HCT116 (cell line): ENCODE results near the gene CYSLTR2. TPM values are rescaled to one million over a fixed set of nuclear protein-coding genes. Genes with fewer than 3 reads are reported as not detected.

ENCODE experiments used
- ATAC-seq: fragments of 200-7000 bp; cut with Tn5 transposase; 2 replicates; pipeline ENCODE4 v1.9.1; 2020; ENCODE audit warnings: mild to moderate bottlenecking, moderate library complexity
- BruUV-seq: library from RNA; stranded (reverse); fragments of 400-500 nt; replicated peaks from 2 replicates; lab custom pipeline; 2021; lab: Mats Ljungman, UMichigan
- CTCF ChIA-PET: fragments of 300-600 bp; sonication (Branson Sonifier 250); formaldehyde crosslinking; loops from one replicate; lab custom pipeline; 2021; ENCODE audit warnings: antibody characterized with exemption; lab: Charles Lee
- POLR2A ChIA-PET: fragments of 300-600, 350-600 bp; sonication (Branson Sonifier 250); formaldehyde crosslinking; loops from one replicate; lab custom pipeline; 2021; ENCODE audit warnings: antibody characterized with exemption; lab: Charles Lee
- RAD21 ChIA-PET, 2 experiments: fragments of 300-600 bp; sonication (Branson Sonifier 250); formaldehyde crosslinking; loops; one replicate each; lab custom pipeline; 2023; ENCODE audit warnings: low total read pairs in 2 of 2; ENCODE audit not compliant: uncharacterized antibody in 2 of 2, unreplicated experiment in 2 of 2, low non-redundant PET in 1 of 2; lab: Charles Lee
- DNase-seq: peaks from one replicate; pipeline ENCODE4 v3.0.0-alpha.2; 2010; ENCODE audit warnings: low read depth, low spot score
- H2AFZ ChIP-seq: fragments of 200-600 bp; shearing (Covaris generic), sonication (generic); 2 replicates; pipeline ENCODE4 v1.6.1; 2017; ENCODE audit warnings: low read depth, mixed run types, mixed read lengths, antibody characterized with exemption, low read length; ENCODE audit not compliant: poor library complexity, severe bottlenecking
- H3K27ac ChIP-seq: 2 replicates; pipeline ENCODE4 v1.5.1; 2012; ENCODE audit warnings: low read depth, low read length
- H3K27me3 ChIP-seq: fragments of 200-600 bp; sonication (generic); 2 replicates; pipeline ENCODE4 v1.6.1; 2016; ENCODE audit warnings: mixed run types, low read length, mixed read lengths; ENCODE audit not compliant: insufficient read depth
- H3K36me3 ChIP-seq, 2 experiments: fragments of 200-500 bp in 1 of 2; fragments of 200-600 bp in 1 of 2; sonication (Bioruptor generic) in 1 of 2; sonication (generic) in 1 of 2; 2 replicates each; pipeline versions ENCODE4 v1.5.1 to v1.6.1; 2014 to 2016; ENCODE audit warnings: low read length in 2 of 2, inconsistent platforms in 1 of 2, mixed read lengths in 1 of 2, mixed run types in 1 of 2; ENCODE audit not compliant: insufficient read depth in 2 of 2, control insufficient read depth in 1 of 2
- H3K4me1 ChIP-seq, 2 experiments: fragments of 200-600 bp in 1 of 2; sonication (generic) in 1 of 2; 2 replicates each; pipeline versions ENCODE4 v1.5.1 to v1.6.1; 2012 to 2017; ENCODE audit warnings: low read length in 2 of 2, inconsistent platforms in 1 of 2, mild to moderate bottlenecking in 1 of 2, mixed read lengths in 1 of 2, mixed run types in 1 of 2, moderate library complexity in 1 of 2; ENCODE audit not compliant: insufficient read depth in 2 of 2, control insufficient read depth in 1 of 2
- H3K4me2 ChIP-seq: fragments of 200-600 bp; sonication (generic); 2 replicates; pipeline ENCODE4 v1.6.1; 2017; ENCODE audit warnings: mixed run types, low read length, mixed read lengths
- H3K4me3 ChIP-seq, 2 experiments: fragments of 200-600 bp in 1 of 2; sonication (generic) in 1 of 2; replicated peaks in 1 of 2; 2 replicates each; pipeline ENCODE4 v1.5.1; 2011 to 2016; ENCODE audit warnings: low read length in 2 of 2, control low read depth in 1 of 2, low read depth in 1 of 2, mild to moderate bottlenecking in 1 of 2, mixed read lengths in 1 of 2, mixed run types in 1 of 2
- H3K79me2 ChIP-seq: fragments of 200-600 bp; sonication (generic); 2 replicates; pipeline ENCODE4 v1.6.1; 2017; ENCODE audit warnings: mild to moderate bottlenecking, mixed run types, low read length, moderate library complexity, mixed read lengths; ENCODE audit not compliant: insufficient read depth
- H3K9ac ChIP-seq: fragments of 200-600 bp; sonication (generic); 2 replicates; pipeline ENCODE4 v1.6.1; 2016; ENCODE audit warnings: low read length, mixed read lengths
- H3K9me2 ChIP-seq: fragments of 200-600 bp; sonication (generic), shearing (Covaris generic); 2 replicates; pipeline ENCODE4 v1.6.1; 2017; ENCODE audit warnings: mixed run types, mild to moderate bottlenecking, moderate library complexity; ENCODE audit not compliant: insufficient read depth
- H3K9me3 ChIP-seq, 2 experiments: fragments of 200-500 bp in 1 of 2; fragments of 200-600 bp in 1 of 2; sonication (Bioruptor generic) in 1 of 2; sonication (generic) in 1 of 2; 2 replicates each; pipeline ENCODE4 v1.6.1; 2014 to 2017; ENCODE audit warnings: low read length in 2 of 2, mixed read lengths in 2 of 2, inconsistent platforms in 1 of 2, low read depth in 1 of 2, mild to moderate bottlenecking in 1 of 2, mixed run types in 1 of 2, moderate library complexity in 1 of 2; ENCODE audit not compliant: control insufficient read depth in 1 of 2, insufficient read depth in 1 of 2
- H4K20me1 ChIP-seq: fragments of 200-600 bp; sonication (generic), shearing (Covaris generic); 2 replicates; pipeline ENCODE4 v1.6.1; 2017; ENCODE audit warnings: mixed run types, mild to moderate bottlenecking, moderate library complexity; ENCODE audit not compliant: insufficient read depth
- CEBPB ChIP-seq: IDR thresholded peaks from 2 replicates; pipeline ENCODE4 v1.6.1; 2012; ENCODE audit warnings: low read depth
- CTCF ChIP-seq, 3 experiments: fragments of 200-600 bp in 1 of 3; sonication (generic) in 1 of 3; IDR thresholded peaks in 2 of 3; conservative IDR thresholded peaks in 1 of 3; 2 replicates each; pipeline ENCODE4 v1.5.1; 2012 to 2017; ENCODE audit warnings: low read depth in 2 of 3, low read length in 2 of 3, antibody characterized with exemption in 1 of 3, borderline replicate concordance in 1 of 3, control low read depth in 1 of 3, mild to moderate bottlenecking in 1 of 3, mixed read lengths in 1 of 3, mixed run types in 1 of 3, moderate library complexity in 1 of 3; ENCODE audit not compliant: insufficient read depth in 1 of 3
- EZH2 ChIP-seq: fragments of 200-600 bp; sonication (generic); IDR thresholded peaks from 2 replicates; pipeline ENCODE4 v1.6.1; 2017; ENCODE audit warnings: antibody characterized with exemption, mixed run types
- RAD21 ChIP-seq: IDR thresholded peaks from 2 replicates; pipeline ENCODE4 v1.6.1; 2012; ENCODE audit warnings: low read depth, mild to moderate bottlenecking
- SIN3A ChIP-seq: IDR thresholded peaks from 2 replicates; pipeline ENCODE4 v1.6.1; 2012; ENCODE audit warnings: low read depth
- ZNF274 ChIP-seq: fragments of 200-500 bp; sonication (Bioruptor generic); IDR thresholded peaks from 2 replicates; pipeline ENCODE4 v1.6.1; 2014; ENCODE audit warnings: mild to moderate bottlenecking, low read depth, low read length, inconsistent platforms
- intact Hi-C: fragments of 100-400 bp; cut with micrococcal nuclease; formaldehyde crosslinking; loops from 2 replicates; pipeline ENCODE4 v1.10.0; 2022
- total RNA-seq: library from RNA; stranded (reverse); gene quantifications from one replicate; pipeline ENCODE4 v1.2.1, GENCODE V29; 2021; ENCODE audit not compliant: unreplicated experiment

The CYSLTR2 gene
- total RNA-seq, 1 experiment from 2014 or later, result not detected

- no peak overlapping the region for H3K9ac ChIP-seq
- no peaks in the 10 kb centered on the region for H3K36me3 ChIP-seq
- peak overlapping the region; percentile 58 for H3K4me2 ChIP-seq
- H3K27me3 ChIP-seq, result no peaks in the 10 kb centered on the region
- no TSS peak for BruUV-seq
- H4K20me1 ChIP-seq, result no peaks in the 10 kb centered on the region
- RAD21 ChIA-PET, result no interaction called here
- ATAC-seq (peak; percentile 98), DNase-seq (peak; percentile 28)
- H3K79me2 ChIP-seq, result no peaks in the 10 kb centered on the region
- H3K4me3 ChIP-seq, result peak overlapping the region in 1 of 2 experiments; percentile 28; a peak in 3 of 4 replicates
- no peaks in the 10 kb centered on the region for H3K9me3 ChIP-seq
- intact Hi-C loops, result loop anchor here (10.0 kb wide), 1 partner anchor 397 kb away; no protein-coding TSS in a partner anchor
- peaks cover 0 to 5% of the 10 kb centered on the region in 2 experiments; a peak in 1 of 4 replicates for H3K4me1 ChIP-seq
- H3K27ac ChIP-seq, result no peak overlapping the region
- no peaks in the 10 kb centered on the region for H3K9me2 ChIP-seq
- peak overlapping the region; percentile 91 for H2AFZ ChIP-seq
- POLR2A ChIA-PET, result no interaction called here
- CTCF ChIA-PET, result interaction anchor here (1.2 kb wide), 1 partner anchor 40 kb away, joined by 3 read pairs; no protein-coding TSS in a partner anchor
- TF ChIP-seq SIN3A (no peak), CTCF (IDR thresholded peaks at IDR 0.05 in 2 of 3, conservative IDR thresholded peaks at IDR 0.05 in 1 of 3; ENCODE audit: borderline replicate concordance in 1 of 3, insufficient read depth in 1 of 3, low read depth in 2 of 3, low read length in 2 of 3) (peak; percentile 46 to 96 (median 92); a peak in 5 of 6 replicates), RAD21 (peak; percentile 61)
- TF ChIP-seq, all 23 proteins: peak for 2
Measured at GRCh38 chr13:48731957-48732569, 78.3 kb downstream of the CYSLTR2 start.

- H3K79me2 ChIP-seq, result no peaks in the 10 kb centered on the region
- no peaks in the 10 kb centered on the region for H3K36me3 ChIP-seq
- RAD21 ChIA-PET, result interaction anchor here in 1 of 2 experiments (1.2 kb wide), 1 partner anchor 17 kb away, joined by 3 read pairs; no protein-coding TSS in a partner anchor
- DNase-seq (no peak), ATAC-seq (no peak)
- no peak overlapping the region for H2AFZ ChIP-seq
- H3K4me2 ChIP-seq, result no peak overlapping the region
- intact Hi-C loops, result loop anchor here (10.0 kb wide), 1 partner anchor 399 kb away; no protein-coding TSS in a partner anchor
- H3K27me3 ChIP-seq, result no peaks in the 10 kb centered on the region
- no TSS peak for BruUV-seq
- no peaks in the 10 kb centered on the region for H3K9me3 ChIP-seq
- TF ChIP-seq CEBPB, result no peak
- no peak for TF ChIP-seq ZNF274
- no peak for TF ChIP-seq RAD21
- no peak for TF ChIP-seq EZH2
- TF ChIP-seq, all 23 proteins: peak for 0
- Histone ChIP-seq H3K9ac (no peak overlapping the region), H3K4me3 (no peak overlapping the region), H3K4me1 (peaks cover 0 to 5% of the 10 kb centered on the region in 2 experiments; a peak in 1 of 4 replicates), H3K9me2 (no peaks in the 10 kb centered on the region), H3K27ac (no peak overlapping the region), H4K20me1 (no peaks in the 10 kb centered on the region)
- ChIA-PET CTCF (interaction anchor here (1.0 kb wide), 1 partner anchor 21 kb away, joined by 3 read pairs; no protein-coding TSS in a partner anchor), POLR2A (no interaction called here)
Measured at GRCh38 chr13:48733739-48734335, 80.1 kb downstream of the CYSLTR2 start.
